ENCODE results near the gene SATB2.

Gene SATB2

DNA sequence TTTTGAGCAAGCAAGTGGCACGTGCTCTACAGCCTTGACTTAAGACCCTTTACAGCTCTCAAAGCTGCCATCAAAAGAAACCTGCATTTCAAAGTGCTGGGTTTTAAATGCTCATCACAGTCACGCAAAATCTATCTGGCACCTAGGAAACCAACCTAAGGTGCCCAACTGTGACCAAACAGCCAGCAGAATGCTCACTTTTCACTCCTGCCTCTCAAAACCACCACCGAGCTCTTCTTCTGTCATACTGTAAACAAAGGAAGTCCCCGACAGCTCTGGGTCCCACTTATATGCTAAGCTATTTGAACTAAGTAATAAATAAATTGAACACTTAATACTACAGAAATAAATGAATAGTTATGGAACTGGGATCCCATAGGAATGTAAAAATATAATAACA, 33.6 kb downstream of the SATB2 start:
- TF ChIP-seq RARB (CRISPR knock-in tag; IDR thresholded peaks at IDR 0.05), result no peak
- TF ChIP-seq OSR1 (CRISPR knock-in tag; IDR thresholded peaks at IDR 0.05), result no peak
- TF ChIP-seq, protein P1, sequence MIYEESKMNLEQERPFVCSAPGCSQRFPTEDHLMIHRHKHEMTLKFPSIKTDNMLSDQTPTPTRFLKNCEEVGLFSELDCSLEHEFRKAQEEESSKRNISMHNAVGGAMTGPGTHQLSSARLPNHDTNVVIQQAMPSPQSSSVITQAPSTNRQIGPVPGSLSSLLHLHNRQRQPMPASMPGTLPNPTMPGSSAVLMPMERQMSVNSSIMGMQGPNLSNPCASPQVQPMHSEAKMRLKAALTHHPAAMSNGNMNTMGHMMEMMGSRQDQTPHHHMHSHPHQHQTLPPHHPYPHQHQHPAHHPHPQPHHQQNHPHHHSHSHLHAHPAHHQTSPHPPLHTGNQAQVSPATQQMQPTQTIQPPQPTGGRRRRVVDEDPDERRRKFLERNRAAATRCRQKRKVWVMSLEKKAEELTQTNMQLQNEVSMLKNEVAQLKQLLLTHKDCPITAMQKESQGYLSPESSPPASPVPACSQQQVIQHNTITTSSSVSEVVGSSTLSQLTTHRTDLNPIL (CRISPR knock-in tag; IDR thresholded peaks at IDR 0.05; ENCODE audit: low read depth), result no peak
- TF ChIP-seq CSDC2 (CRISPR knock-in tag; IDR thresholded peaks at IDR 0.05), result no peak
- no peak for TF ChIP-seq ZNF8 (CRISPR knock-in tag; IDR thresholded peaks at IDR 0.05)
- ATAC-seq, result no peak

DNA sequence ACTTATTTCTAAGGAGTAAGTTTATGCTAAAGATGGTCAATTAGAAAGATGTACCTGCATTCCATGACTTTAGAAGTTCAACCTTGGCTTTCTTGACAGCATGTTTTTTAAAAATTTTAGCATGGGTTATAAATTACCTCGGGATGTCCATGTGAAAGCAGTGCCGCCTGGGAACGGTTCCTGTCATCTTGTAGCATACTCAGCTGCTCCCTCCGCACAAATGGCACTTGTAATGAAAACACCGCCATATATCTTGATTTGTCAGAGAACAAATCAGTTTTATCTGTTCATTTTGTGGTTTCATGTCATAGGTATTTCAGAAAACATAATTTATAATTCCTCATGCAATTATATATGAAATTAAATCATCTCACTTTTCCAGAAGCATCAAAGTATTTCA, 38.3 kb downstream of the SATB2 start:
- no peak for ATAC-seq
- no peak for TF ChIP-seq RARB (CRISPR knock-in tag; IDR thresholded peaks at IDR 0.05)
- no peak for TF ChIP-seq GLIS3 (CRISPR knock-in tag; IDR thresholded peaks at IDR 0.05)
- TF ChIP-seq PPARA (CRISPR knock-in tag; IDR thresholded peaks at IDR 0.05; ENCODE audit: borderline replicate concordance), result no peak
- TF ChIP-seq SNAI2 (CRISPR knock-in tag; IDR thresholded peaks at IDR 0.05), result no peak
- no peak for TF ChIP-seq TOX (CRISPR knock-in tag; IDR thresholded peaks at IDR 0.05; ENCODE audit: borderline replicate concordance)
- TF ChIP-seq, protein P2, sequence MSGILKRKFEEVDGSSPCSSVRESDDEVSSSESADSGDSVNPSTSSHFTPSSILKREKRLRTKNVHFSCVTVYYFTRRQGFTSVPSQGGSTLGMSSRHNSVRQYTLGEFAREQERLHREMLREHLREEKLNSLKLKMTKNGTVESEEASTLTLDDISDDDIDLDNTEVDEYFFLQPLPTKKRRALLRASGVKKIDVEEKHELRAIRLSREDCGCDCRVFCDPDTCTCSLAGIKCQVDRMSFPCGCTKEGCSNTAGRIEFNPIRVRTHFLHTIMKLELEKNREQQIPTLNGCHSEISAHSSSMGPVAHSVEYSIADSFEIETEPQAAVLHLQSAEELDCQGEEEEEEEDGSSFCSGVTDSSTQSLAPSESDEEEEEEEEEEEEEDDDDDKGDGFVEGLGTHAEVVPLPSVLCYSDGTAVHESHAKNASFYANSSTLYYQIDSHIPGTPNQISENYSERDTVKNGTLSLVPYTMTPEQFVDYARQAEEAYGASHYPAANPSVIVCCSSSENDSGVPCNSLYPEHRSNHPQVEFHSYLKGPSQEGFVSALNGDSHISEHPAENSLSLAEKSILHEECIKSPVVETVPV (CRISPR knock-in tag; IDR thresholded peaks at IDR 0.05), result no peak
- no peak for TF ChIP-seq ESRRG (CRISPR knock-in tag; IDR thresholded peaks at IDR 0.05)
- no peak for TF ChIP-seq ZNF8 (CRISPR knock-in tag; IDR thresholded peaks at IDR 0.05)
- no peak for TF ChIP-seq ZFP3 (CRISPR knock-in tag; IDR thresholded peaks at IDR 0.05)
- TF ChIP-seq ZFP30 (CRISPR knock-in tag; IDR thresholded peaks at IDR 0.05), result no peak
- no peak for TF ChIP-seq BACH2 (CRISPR knock-in tag; IDR thresholded peaks at IDR 0.05; ENCODE audit: borderline replicate concordance)
- no peak for TF ChIP-seq ZC3H10 (CRISPR knock-in tag; IDR thresholded peaks at IDR 0.05)

DNA sequence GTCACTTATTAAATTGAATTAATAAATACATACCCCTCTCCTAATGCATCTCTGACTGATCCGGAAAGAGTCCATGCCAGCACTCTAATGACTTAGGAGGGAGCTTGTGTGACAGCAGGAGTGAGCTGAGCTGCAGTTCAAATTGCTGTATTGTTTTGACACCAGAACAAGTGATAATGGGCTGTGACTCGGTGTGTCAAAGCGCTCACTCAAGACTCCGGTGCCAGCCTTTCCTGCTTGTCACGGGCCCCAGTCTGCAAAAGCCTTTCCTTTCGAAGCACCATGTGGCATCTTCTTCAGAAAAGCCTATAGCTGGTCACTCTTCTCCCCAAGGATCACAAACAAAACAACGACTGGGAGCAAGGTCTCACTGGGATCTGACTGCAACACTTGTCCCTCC, 43.3 kb downstream of the SATB2 start:
- ATAC-seq, result no peak
- TF ChIP-seq, protein P3, sequence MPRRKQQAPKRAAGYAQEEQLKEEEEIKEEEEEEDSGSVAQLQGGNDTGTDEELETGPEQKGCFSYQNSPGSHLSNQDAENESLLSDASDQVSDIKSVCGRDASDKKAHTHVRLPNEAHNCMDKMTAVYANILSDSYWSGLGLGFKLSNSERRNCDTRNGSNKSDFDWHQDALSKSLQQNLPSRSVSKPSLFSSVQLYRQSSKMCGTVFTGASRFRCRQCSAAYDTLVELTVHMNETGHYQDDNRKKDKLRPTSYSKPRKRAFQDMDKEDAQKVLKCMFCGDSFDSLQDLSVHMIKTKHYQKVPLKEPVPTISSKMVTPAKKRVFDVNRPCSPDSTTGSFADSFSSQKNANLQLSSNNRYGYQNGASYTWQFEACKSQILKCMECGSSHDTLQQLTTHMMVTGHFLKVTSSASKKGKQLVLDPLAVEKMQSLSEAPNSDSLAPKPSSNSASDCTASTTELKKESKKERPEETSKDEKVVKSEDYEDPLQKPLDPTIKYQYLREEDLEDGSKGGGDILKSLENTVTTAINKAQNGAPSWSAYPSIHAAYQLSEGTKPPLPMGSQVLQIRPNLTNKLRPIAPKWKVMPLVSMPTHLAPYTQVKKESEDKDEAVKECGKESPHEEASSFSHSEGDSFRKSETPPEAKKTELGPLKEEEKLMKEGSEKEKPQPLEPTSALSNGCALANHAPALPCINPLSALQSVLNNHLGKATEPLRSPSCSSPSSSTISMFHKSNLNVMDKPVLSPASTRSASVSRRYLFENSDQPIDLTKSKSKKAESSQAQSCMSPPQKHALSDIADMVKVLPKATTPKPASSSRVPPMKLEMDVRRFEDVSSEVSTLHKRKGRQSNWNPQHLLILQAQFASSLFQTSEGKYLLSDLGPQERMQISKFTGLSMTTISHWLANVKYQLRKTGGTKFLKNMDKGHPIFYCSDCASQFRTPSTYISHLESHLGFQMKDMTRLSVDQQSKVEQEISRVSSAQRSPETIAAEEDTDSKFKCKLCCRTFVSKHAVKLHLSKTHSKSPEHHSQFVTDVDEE (CRISPR knock-in tag; IDR thresholded peaks at IDR 0.05), result no peak
- TF ChIP-seq, protein P1 (CRISPR knock-in tag; IDR thresholded peaks at IDR 0.05; ENCODE audit: low read depth), result no peak
- TF ChIP-seq TCF4 (CRISPR knock-in tag; IDR thresholded peaks at IDR 0.05; ENCODE audit: borderline replicate concordance) (no peak), ZC3H10 (CRISPR knock-in tag; IDR thresholded peaks at IDR 0.05) (no peak), ZNF70 (CRISPR knock-in tag; IDR thresholded peaks at IDR 0.05) (no peak), SNAI2 (CRISPR knock-in tag; IDR thresholded peaks at IDR 0.05) (no peak), CSDC2 (CRISPR knock-in tag; IDR thresholded peaks at IDR 0.05) (no peak), ARNTL (CRISPR knock-in tag; IDR thresholded peaks at IDR 0.05; ENCODE audit: borderline replicate concordance, low read depth) (no peak), ESRRG (CRISPR knock-in tag; IDR thresholded peaks at IDR 0.05) (no peak), ZFP3 (CRISPR knock-in tag; IDR thresholded peaks at IDR 0.05) (no peak), PPARA (CRISPR knock-in tag; IDR thresholded peaks at IDR 0.05; ENCODE audit: borderline replicate concordance) (no peak), ZFP30 (CRISPR knock-in tag; IDR thresholded peaks at IDR 0.05) (no peak), ZNF8 (CRISPR knock-in tag; IDR thresholded peaks at IDR 0.05) (no peak), ZNF565 (CRISPR knock-in tag; conservative IDR thresholded peaks at IDR 0.05; ENCODE audit: low read depth) (no peak)
- TF ChIP-seq, protein P4, sequence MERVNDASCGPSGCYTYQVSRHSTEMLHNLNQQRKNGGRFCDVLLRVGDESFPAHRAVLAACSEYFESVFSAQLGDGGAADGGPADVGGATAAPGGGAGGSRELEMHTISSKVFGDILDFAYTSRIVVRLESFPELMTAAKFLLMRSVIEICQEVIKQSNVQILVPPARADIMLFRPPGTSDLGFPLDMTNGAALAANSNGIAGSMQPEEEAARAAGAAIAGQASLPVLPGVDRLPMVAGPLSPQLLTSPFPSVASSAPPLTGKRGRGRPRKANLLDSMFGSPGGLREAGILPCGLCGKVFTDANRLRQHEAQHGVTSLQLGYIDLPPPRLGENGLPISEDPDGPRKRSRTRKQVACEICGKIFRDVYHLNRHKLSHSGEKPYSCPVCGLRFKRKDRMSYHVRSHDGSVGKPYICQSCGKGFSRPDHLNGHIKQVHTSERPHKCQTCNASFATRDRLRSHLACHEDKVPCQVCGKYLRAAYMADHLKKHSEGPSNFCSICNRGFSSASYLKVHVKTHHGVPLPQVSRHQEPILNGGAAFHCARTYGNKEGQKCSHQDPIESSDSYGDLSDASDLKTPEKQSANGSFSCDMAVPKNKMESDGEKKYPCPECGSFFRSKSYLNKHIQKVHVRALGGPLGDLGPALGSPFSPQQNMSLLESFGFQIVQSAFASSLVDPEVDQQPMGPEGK (CRISPR knock-in tag; IDR thresholded peaks at IDR 0.05; ENCODE audit: borderline replicate concordance), result no peak
- TF ChIP-seq, protein P2 (CRISPR knock-in tag; IDR thresholded peaks at IDR 0.05), result no peak
- TF ChIP-seq, protein P5, sequence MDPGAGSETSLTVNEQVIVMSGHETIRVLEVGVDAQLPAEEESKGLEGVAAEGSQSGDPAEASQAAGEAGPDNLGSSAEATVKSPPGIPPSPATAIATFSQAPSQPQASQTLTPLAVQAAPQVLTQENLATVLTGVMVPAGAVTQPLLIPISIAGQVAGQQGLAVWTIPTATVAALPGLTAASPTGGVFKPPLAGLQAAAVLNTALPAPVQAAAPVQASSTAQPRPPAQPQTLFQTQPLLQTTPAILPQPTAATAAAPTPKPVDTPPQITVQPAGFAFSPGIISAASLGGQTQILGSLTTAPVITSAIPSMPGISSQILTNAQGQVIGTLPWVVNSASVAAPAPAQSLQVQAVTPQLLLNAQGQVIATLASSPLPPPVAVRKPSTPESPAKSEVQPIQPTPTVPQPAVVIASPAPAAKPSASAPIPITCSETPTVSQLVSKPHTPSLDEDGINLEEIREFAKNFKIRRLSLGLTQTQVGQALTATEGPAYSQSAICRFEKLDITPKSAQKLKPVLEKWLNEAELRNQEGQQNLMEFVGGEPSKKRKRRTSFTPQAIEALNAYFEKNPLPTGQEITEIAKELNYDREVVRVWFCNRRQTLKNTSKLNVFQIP (CRISPR knock-in tag; IDR thresholded peaks at IDR 0.05; ENCODE audit: borderline replicate concordance, low read depth), result no peak

Measured in SK-N-SH treated with all-trans-retinoic acid at 6 μM for 48 hours (cell line).